Mesenchymal stem cell (in vitro differentiated cells and primary cell): ENCODE data around the gene TUBGCP3.

ENCODE experiments used
- DNase-seq: peaks from one replicate; pipeline ENCODE4 v3.0.0-alpha.2; 2013
- H2AFZ ChIP-seq: one replicate; pipeline ENCODE4 v1.6.1; 2013; ENCODE audit warnings: low read depth, mild to moderate bottlenecking, control low read depth, inconsistent platforms, low read length, moderate library complexity
- H2AK5ac ChIP-seq: 2 replicates; pipeline ENCODE4 v1.6.1; 2013; ENCODE audit warnings: low read length, moderate library complexity, mild to moderate bottlenecking, inconsistent platforms; ENCODE audit not compliant: severe bottlenecking
- H2BK120ac ChIP-seq: one replicate; pipeline ENCODE4 v1.6.1; 2013; ENCODE audit warnings: low read depth, mild to moderate bottlenecking, inconsistent platforms, low read length, moderate library complexity
- H2BK12ac ChIP-seq, 2 experiments: one replicate each; pipeline ENCODE4 v1.6.1; 2013; ENCODE audit warnings: inconsistent platforms in 2 of 2, low read length in 2 of 2, mild to moderate bottlenecking in 2 of 2, moderate library complexity in 2 of 2, control low read depth in 1 of 2
- H2BK15ac ChIP-seq: one replicate; pipeline ENCODE4 v1.6.1; 2013; ENCODE audit warnings: mild to moderate bottlenecking, low read depth, inconsistent platforms; ENCODE audit not compliant: poor library complexity, severe bottlenecking
- H2BK5ac ChIP-seq: 2 replicates; pipeline ENCODE4 v1.6.1; 2013; ENCODE audit warnings: low read depth, mild to moderate bottlenecking, low read length, control low read depth, inconsistent platforms; ENCODE audit not compliant: poor library complexity, severe bottlenecking
- H3K14ac ChIP-seq, 2 experiments: one replicate each; pipeline ENCODE4 v1.6.1; 2013; ENCODE audit warnings: inconsistent platforms in 2 of 2, low read length in 2 of 2, control low read depth in 1 of 2, mild to moderate bottlenecking in 1 of 2, moderate library complexity in 1 of 2
- H3K18ac ChIP-seq, 2 experiments: one replicate each; pipeline ENCODE4 v1.6.1; 2013; ENCODE audit warnings: inconsistent platforms in 2 of 2, low read length in 2 of 2, control low read depth in 1 of 2, low read depth in 1 of 2, mild to moderate bottlenecking in 1 of 2
- H3K23ac ChIP-seq, 2 experiments: one replicate each; pipeline ENCODE4 v1.6.1; 2013; ENCODE audit warnings: inconsistent platforms in 2 of 2, low read length in 2 of 2, mild to moderate bottlenecking in 2 of 2, moderate library complexity in 2 of 2, control low read depth in 1 of 2
- H3K27ac ChIP-seq: 2 replicates; pipeline ENCODE4 v1.5.1; 2013; ENCODE audit warnings: mild to moderate bottlenecking, moderate library complexity, low read length, control low read depth, inconsistent platforms; ENCODE audit not compliant: poor library complexity, severe bottlenecking
- H3K27me3 ChIP-seq, 2 experiments: 2 replicates each; pipeline versions ENCODE4 v1.6.1 to v1.7.0; 2013; ENCODE audit warnings: low read length in 2 of 2, mild to moderate bottlenecking in 2 of 2, moderate library complexity in 2 of 2, control low read depth in 1 of 2, inconsistent platforms in 1 of 2; ENCODE audit not compliant: control insufficient read depth in 1 of 2, insufficient read depth in 1 of 2
- H3K36me3 ChIP-seq, 2 experiments: 2 replicates each; pipeline versions ENCODE4 v1.6.1 to v1.7.0; 2013; ENCODE audit warnings: low read length in 2 of 2, control low read depth in 1 of 2, inconsistent platforms in 1 of 2, low read depth in 1 of 2, mild to moderate bottlenecking in 1 of 2; ENCODE audit not compliant: insufficient read depth in 2 of 2, control insufficient read depth in 1 of 2
- H3K4ac ChIP-seq, 2 experiments: one replicate each; pipeline ENCODE4 v1.6.1; 2013; ENCODE audit warnings: inconsistent platforms in 2 of 2, low read length in 2 of 2, mild to moderate bottlenecking in 2 of 2, moderate library complexity in 2 of 2, control low read depth in 1 of 2, low read depth in 1 of 2
- H3K4me1 ChIP-seq: 2 replicates; pipeline ENCODE4 v1.6.1; 2013; ENCODE audit warnings: low read depth, low read length, control low read depth; ENCODE audit not compliant: control insufficient read depth, insufficient read depth
- H3K4me2 ChIP-seq: 2 replicates; pipeline ENCODE4 v1.6.1; 2013; ENCODE audit warnings: low read length, mild to moderate bottlenecking, inconsistent platforms; ENCODE audit not compliant: poor library complexity, severe bottlenecking
- H3K4me3 ChIP-seq, 2 experiments: 2 replicates each; pipeline versions ENCODE4 v1.5.1 to v1.7.0; 2013; ENCODE audit warnings: low read length in 2 of 2, mild to moderate bottlenecking in 2 of 2, control low read depth in 1 of 2, low read depth in 1 of 2; ENCODE audit not compliant: insufficient read depth in 1 of 2
- H3K79me1 ChIP-seq: replicated peaks from 2 replicates; pipeline ENCODE4 v1.6.1; 2013; ENCODE audit warnings: mild to moderate bottlenecking, control low read depth, low read length, inconsistent platforms; ENCODE audit not compliant: poor library complexity, severe bottlenecking
- H3K9ac ChIP-seq: 2 replicates; pipeline ENCODE4 v1.7.0; 2013; ENCODE audit warnings: mild to moderate bottlenecking, low read length, moderate library complexity
- H3K9me3 ChIP-seq: 2 replicates; pipeline ENCODE4 v1.7.0; 2013; ENCODE audit warnings: mild to moderate bottlenecking, low read length; ENCODE audit not compliant: control insufficient read depth
- H4K8ac ChIP-seq: one replicate; pipeline ENCODE4 v1.6.1; 2013; ENCODE audit warnings: inconsistent platforms, mild to moderate bottlenecking, low read length, moderate library complexity
- H4K91ac ChIP-seq: one replicate; pipeline ENCODE4 v1.6.1; 2013; ENCODE audit warnings: mild to moderate bottlenecking, low read length, inconsistent platforms
- WGBS: methylation state at CpG from one replicate; pipeline ENCODE4 v1.1.7; 2013; ENCODE audit warnings: mixed read lengths; 5-methylcytosine and 5-hydroxymethylcytosine counted together

Gene TUBGCP3

GRCh38 chr13:112483299-112483698, 104.7 kb downstream of the TUBGCP3 start:
- no peak overlapping the region for H2BK12ac ChIP-seq
- no peak overlapping the region for H4K91ac ChIP-seq
- H2BK120ac ChIP-seq, result no peak overlapping the region
- no peaks in the 10 kb centered on the region for H3K4me1 ChIP-seq
- no peak overlapping the region for H3K4me3 ChIP-seq
- H2AK5ac ChIP-seq, result no peak overlapping the region
- H3K9ac ChIP-seq, result no peak overlapping the region
- H3K36me3 ChIP-seq, result peaks cover 5 to 27% of the 10 kb centered on the region in 2 experiments
- H3K4ac ChIP-seq, result no peak overlapping the region
- no peak overlapping the region for H2BK5ac ChIP-seq
- no peak overlapping the region for H3K18ac ChIP-seq
- H2AFZ ChIP-seq, result no peak overlapping the region
- no peak overlapping the region for H2BK15ac ChIP-seq
- H3K9me3 ChIP-seq, result no peaks in the 10 kb centered on the region
- H3K79me1 ChIP-seq, result no peaks in the 10 kb centered on the region
- no peak overlapping the region for H3K14ac ChIP-seq
- 96% methylated on average over 7 of the region's 7 CpGs for WGBS
- H4K8ac ChIP-seq, result no peak overlapping the region
- H3K4me2 ChIP-seq, result no peak overlapping the region
- no peaks in the 10 kb centered on the region for H3K27me3 ChIP-seq
- no peak for DNase-seq
- H3K23ac ChIP-seq, result no peak overlapping the region
- no peak overlapping the region for H3K27ac ChIP-seq

- no peak overlapping the region for H2BK12ac ChIP-seq
Observed at GRCh38 chr13:112481458-112481857, 106.5 kb downstream of the TUBGCP3 start.

GRCh38 chr13:112479389-112479788, 108.6 kb downstream of the TUBGCP3 start:
- Histone ChIP-seq H3K9ac (no peak overlapping the region), H3K4me3 (no peak overlapping the region), H3K36me3 (peaks cover 0 to 5% of the 10 kb centered on the region in 2 experiments), H3K9me3 (no peaks in the 10 kb centered on the region), H3K27me3 (no peaks in the 10 kb centered on the region), H2BK12ac (no peak overlapping the region), H3K23ac (no peak overlapping the region), H3K18ac (no peak overlapping the region), H3K4ac (no peak overlapping the region), H3K14ac (no peak overlapping the region), H4K8ac (no peak overlapping the region), H3K4me1 (no peaks in the 10 kb centered on the region), H2BK5ac (no peak overlapping the region), H3K27ac (no peak overlapping the region), H2AFZ (no peak overlapping the region), H2BK120ac (no peak overlapping the region), H3K4me2 (no peak overlapping the region), H3K79me1 (no peaks in the 10 kb centered on the region), H4K91ac (no peak overlapping the region), H2BK15ac (no peak overlapping the region), H2AK5ac (no peak overlapping the region)
- 100% methylated on average over 3 of the region's 7 CpGs for WGBS
- no peak for DNase-seq

More at GRCh38 chr13:112481458-112481857, 106.5 kb downstream of the TUBGCP3 start:
- peaks cover 5 to 17% of the 10 kb centered on the region in 2 experiments for H3K36me3 ChIP-seq
- no peak overlapping the region for H4K8ac ChIP-seq
- no peak overlapping the region for H3K27ac ChIP-seq
- no peaks in the 10 kb centered on the region for H3K4me1 ChIP-seq
- H2AFZ ChIP-seq, result no peak overlapping the region
- no peak overlapping the region for H2BK5ac ChIP-seq
- H2BK15ac ChIP-seq, result no peak overlapping the region
- no peak overlapping the region for H3K4me2 ChIP-seq
- no peak overlapping the region for H2AK5ac ChIP-seq
- DNase-seq, result no peak
- no peak overlapping the region for H4K91ac ChIP-seq
- H3K14ac ChIP-seq, result no peak overlapping the region
- H3K23ac ChIP-seq, result no peak overlapping the region
- no peaks in the 10 kb centered on the region for H3K27me3 ChIP-seq
- H3K79me1 ChIP-seq, result no peaks in the 10 kb centered on the region
- no peak overlapping the region for H2BK120ac ChIP-seq
- no peak overlapping the region for H3K4ac ChIP-seq
- H3K18ac ChIP-seq, result no peak overlapping the region
- H3K9me3 ChIP-seq, result no peaks in the 10 kb centered on the region
- H3K4me3 ChIP-seq, result no peak overlapping the region
- no peak overlapping the region for H3K9ac ChIP-seq

- Histone ChIP-seq H3K14ac (no peak overlapping the region), H3K79me1 (no peaks in the 10 kb centered on the region), H3K4me1 (no peaks in the 10 kb centered on the region), H4K91ac (no peak overlapping the region), H2AFZ (no peak overlapping the region), H3K36me3 (no peaks in the 10 kb centered on the region), H2BK12ac (no peak overlapping the region), H3K27ac (no peak overlapping the region), H3K4ac (no peak overlapping the region), H3K4me3 (no peak overlapping the region), H3K4me2 (no peak overlapping the region), H3K9me3 (no peaks in the 10 kb centered on the region), H3K9ac (no peak overlapping the region), H3K23ac (no peak overlapping the region), H4K8ac (no peak overlapping the region), H3K18ac (no peak overlapping the region), H3K27me3 (no peaks in the 10 kb centered on the region), H2BK120ac (no peak overlapping the region), H2BK5ac (no peak overlapping the region), H2AK5ac (no peak overlapping the region), H2BK15ac (no peak overlapping the region)
- 92% methylated on average over 8 of the region's 9 CpGs for WGBS
- no peak for DNase-seq
Observed at GRCh38 chr13:112477070-112477619, 110.8 kb downstream of the TUBGCP3 start.
